K562 (cell line): ENCODE data around the gene SAP130. TPM values are rescaled to one million over a fixed set of nuclear protein-coding genes. Genes with fewer than 3 reads are reported as not detected.

Experiments
- ARID3B ChIP-seq: fragments of 250-450 bp; sonication (Bioruptor Pico); IDR thresholded peaks from 2 replicates; pipeline ENCODE4 v1.4.0; 2020; ENCODE audit warnings: borderline replicate concordance
- CHD2 ChIP-seq: IDR thresholded peaks from 2 replicates; pipeline ENCODE4 v1.6.1; 2011; ENCODE audit warnings: low read depth, low read length
- HDAC6 ChIP-seq: IDR thresholded peaks from 2 replicates; pipeline ENCODE4 v1.6.1; 2012; ENCODE audit warnings: low read depth, mild to moderate bottlenecking, control low read depth, inconsistent platforms, low read length, moderate library complexity
- KDM2B ChIP-seq: fragments of 250-450 bp; sonication (Bioruptor Pico); IDR thresholded peaks from 2 replicates; pipeline ENCODE4 v1.8.0; 2021; ENCODE audit warnings: mild to moderate bottlenecking, moderate library complexity
- KLF16 ChIP-seq: IDR thresholded peaks from 2 replicates; pipeline ENCODE4 v1.6.1; 2016; ENCODE audit warnings: antibody characterized with exemption
- MED1 ChIP-seq: sonication (generic); formaldehyde crosslinking; IDR thresholded peaks from 2 replicates; pipeline ENCODE4 v1.8.1; 2023; ENCODE audit warnings: missing genetic modification reagents, borderline replicate concordance
- PPARD ChIP-seq: fragments of 250-450 bp; sonication (Bioruptor Pico); IDR thresholded peaks from 2 replicates; pipeline ENCODE4 v1.8.0; 2022; ENCODE audit warnings: inconsistent platforms, mild to moderate bottlenecking, moderate library complexity
- RBM17 ChIP-seq: fragments of 200-400 bp; formaldehyde crosslinking; IDR thresholded peaks from 2 replicates; pipeline ENCODE4 v1.6.1; 2017; ENCODE audit warnings: low read depth, mild to moderate bottlenecking, low read length, borderline replicate concordance
- SIN3A ChIP-seq, 2 experiments: fragments of 150-350 bp in 1 of 2; IDR thresholded peaks; 2 replicates each; pipeline ENCODE4 v1.6.1; 2011 to 2016; ENCODE audit warnings: borderline replicate concordance in 2 of 2, low read depth in 2 of 2, low read length in 2 of 2, mild to moderate bottlenecking in 2 of 2, moderate library complexity in 2 of 2; ENCODE audit not compliant: control insufficient read depth in 1 of 2
- ZBTB1 ChIP-seq: sonication (generic); formaldehyde crosslinking; IDR thresholded peaks from 2 replicates; pipeline ENCODE4 v1.8.1; 2023; ENCODE audit warnings: missing genetic modification reagents, low read depth, mild to moderate bottlenecking, borderline replicate concordance
- ZBTB43 ChIP-seq: sonication (generic); formaldehyde crosslinking; IDR thresholded peaks from 2 replicates; pipeline ENCODE4 v1.8.0; 2023; ENCODE audit warnings: mild to moderate bottlenecking, missing genetic modification reagents
- ZFP91 ChIP-seq: sonication (generic); formaldehyde crosslinking; IDR thresholded peaks from 2 replicates; pipeline ENCODE4 v1.8.0; 2022; ENCODE audit warnings: mild to moderate bottlenecking, missing genetic modification reagents
- ZMIZ1 ChIP-seq, 2 experiments: fragments of 150-350 bp in 1 of 2; IDR thresholded peaks; 2 replicates each; pipeline ENCODE4 v1.6.1; 2012 to 2016; ENCODE audit warnings: low read depth in 2 of 2, low read length in 2 of 2, mild to moderate bottlenecking in 1 of 2, moderate library complexity in 1 of 2
- ZNF253 ChIP-seq: fragments of 250-450 bp; sonication (Bioruptor Pico); conservative IDR thresholded peaks from 2 replicates; pipeline ENCODE4 v1.6.1; 2021; ENCODE audit warnings: mild to moderate bottlenecking
- ZNF511 ChIP-seq: sonication (generic); formaldehyde crosslinking; IDR thresholded peaks from 2 replicates; pipeline ENCODE4 v1.8.0; 2022; ENCODE audit warnings: mild to moderate bottlenecking, missing genetic modification reagents
- ZNF586 ChIP-seq: fragments of 450-650 bp; formaldehyde crosslinking; conservative IDR thresholded peaks from 2 replicates; pipeline ENCODE4 v1.4.0; 2020; ENCODE audit warnings: mild to moderate bottlenecking, moderate library complexity
- polyA plus RNA-seq, 8 experiments: library from polyadenylated mRNA; depleted of rRNA in 4 of 8; stranded (reverse) in 5 of 8; unstranded in 3 of 8; fragments of >200 nt; fragmentation: Nextera tagmentation in 2 of 8; fragmentation: Illumina TruSeq in 1 of 8; extraction: Ambion mirVana in 2 of 8; extraction: Trizol in 1 of 8; gene quantifications; 2 replicates each; pipeline versions ENCODE4 v1.2.1 to v1.2.3, GENCODE V29; 2011 to 2014; ENCODE audit warnings: inconsistent platforms in 1 of 8, missing spikeins in 1 of 8
- total RNA-seq, 7 experiments: library from RNA; depleted of rRNA in 6 of 7; stranded (reverse); fragments of >200 nt in 6 of 7; fragmentation: Illumina TruSeq in 2 of 7; extraction: Trizol in 2 of 7; gene quantifications; 2 replicates each; pipeline versions ENCODE4 v1.2.1 to v1.2.3, GENCODE V29; 2011 to 2021; ENCODE audit warnings: low replicate concordance in 1 of 7

SAP130 gene
- total and polyA plus RNA-seq, 9 of the 15 experiments (the other 6 are each of a cell fraction or from before 2014, with no cell fraction given) = 4.5 to 33.4 (median 7.4) TPM

GRCh38 chr2:128027801-128028667, at the start of gene SAP130 (continued):
- TF ChIP-seq ZNF253 (CRISPR knock-in tag) (no peak), ZMIZ1 (IDR thresholded peaks at IDR 0.05; ENCODE audit: low read depth in 2 of 2, low read length in 2 of 2) (no peak), ZNF511 (CRISPR knock-in tag) (peak; percentile 65; the same call in 1 of the 2 replicates), CHD2 (peak; percentile 46; the same call in 1 of the 2 replicates), MED1 (CRISPR knock-in tag) (no peak), KLF16 (no peak), RBM17 (no peak), ZNF586 (CRISPR knock-in tag) (no peak), PPARD (CRISPR knock-in tag) (no peak), KDM2B (CRISPR knock-in tag) (0 out of 2 replicates have a peak, but pooled peaks have one; percentile 38), ARID3B (CRISPR knock-in tag) (0 out of 2 replicates have a peak, but pooled peaks have one; percentile 31), HDAC6 (0 out of 2 replicates have a peak, but pooled peaks have one; percentile 54), ZFP91 (CRISPR knock-in tag) (no peak), SIN3A (IDR thresholded peaks at IDR 0.05; ENCODE audit: borderline replicate concordance in 2 of 2, control insufficient read depth in 1 of 2, low read depth in 2 of 2, low read length in 2 of 2) (peak; percentile 45 to 85; a peak in 2 of 4 replicates), ZBTB43 (CRISPR knock-in tag) (0 out of 2 replicates have a peak, but pooled peaks have one; percentile 28), ZBTB1 (CRISPR knock-in tag) (peak; percentile 60; the same call in 1 of the 2 replicates)
